B cell (primary cell): ENCODE results near the gene DIPK1A.

Experiments
- CTCF ChIP-seq: fragments of 200-600 bp; IDR thresholded peaks from one replicate; pipeline ENCODE4 v1.8.0; 2022; ENCODE audit warnings: antibody characterized with exemption, mild to moderate bottlenecking
- EZH2 ChIP-seq: IDR thresholded peaks from 2 replicates; pipeline ENCODE4 v1.6.1; 2012; ENCODE audit warnings: borderline replicate concordance, low read depth, mild to moderate bottlenecking, moderate library complexity, low read length; ENCODE audit not compliant: insufficient read depth, poor library complexity, severe bottlenecking

GRCh38 chr1:92907949-92908684 is 53.1 kb downstream of the DIPK1A start:
- no peak for TF ChIP-seq CTCF
- no peak for TF ChIP-seq EZH2
